ENCODE results near the gene CXCL12.

Gene CXCL12

GRCh38 chr10:44415121-44415520, 30.2 kb upstream of the CXCL12 start:
- no peak for TF ChIP-seq CTCF (IDR thresholded peaks at IDR 0.05; ENCODE audit: extremely low read depth, missing control alignments)
- no peak for DNase-seq (ENCODE audit: low spot score)

- no peak for DNase-seq (ENCODE audit: low spot score)
- TF ChIP-seq CTCF (IDR thresholded peaks at IDR 0.05; ENCODE audit: extremely low read depth, missing control alignments) = no peak
Observed at GRCh38 chr10:44413416-44413815, 28.5 kb upstream of the CXCL12 start.

GRCh38 chr10:44411251-44411650, 26.4 kb upstream of the CXCL12 start:
- no peak for TF ChIP-seq CTCF (IDR thresholded peaks at IDR 0.05; ENCODE audit: extremely low read depth, missing control alignments)
- DNase-seq (ENCODE audit: low spot score) = no peak

- no peak for DNase-seq (ENCODE audit: low spot score)
- TF ChIP-seq CTCF (IDR thresholded peaks at IDR 0.05; ENCODE audit: extremely low read depth, missing control alignments) = no peak
Observed at GRCh38 chr10:44404741-44405437, 20.0 kb upstream of the CXCL12 start.

GRCh38 chr10:44402465-44403195, 17.7 kb upstream of the CXCL12 start:
- TF ChIP-seq CTCF (IDR thresholded peaks at IDR 0.05; ENCODE audit: extremely low read depth, missing control alignments) = no peak
- DNase-seq (ENCODE audit: low spot score) = no peak

- no peak for TF ChIP-seq CTCF (IDR thresholded peaks at IDR 0.05; ENCODE audit: extremely low read depth, missing control alignments)
- DNase-seq (ENCODE audit: low spot score) = no peak
Observed at GRCh38 chr10:44400541-44400940, 15.6 kb upstream of the CXCL12 start.

GRCh38 chr10:44399659-44400451, 15.0 kb upstream of the CXCL12 start:
- no peak for TF ChIP-seq CTCF (IDR thresholded peaks at IDR 0.05; ENCODE audit: extremely low read depth, missing control alignments)
- DNase-seq (ENCODE audit: low spot score) = no peak
